Stimulated activated CD4-positive, alpha-beta T cell treated with anti-CD3 and anti-CD28 coated beads, TNF-alpha, amount 100 ng/mL, for 1 hour (primary cell): ENCODE measurements around the gene TBC1D8.
A peak's percentile ranks its signal among the peaks of the same experiment; 100 is the strongest.
"Not testable (repeated sequence)": the region's sequence is repeated elsewhere in the genome, so short reads cannot be mapped to it uniquely, and the experiment has no call there.

Source experiments
- DNase-seq, 3 donors: peaks; one replicate each; pipeline ENCODE4 v3.0.0-alpha.2; 2020; ENCODE audit warnings: low read depth in 3 of 3, low spot score in 1 of 3

TBC1D8 gene

DNA sequence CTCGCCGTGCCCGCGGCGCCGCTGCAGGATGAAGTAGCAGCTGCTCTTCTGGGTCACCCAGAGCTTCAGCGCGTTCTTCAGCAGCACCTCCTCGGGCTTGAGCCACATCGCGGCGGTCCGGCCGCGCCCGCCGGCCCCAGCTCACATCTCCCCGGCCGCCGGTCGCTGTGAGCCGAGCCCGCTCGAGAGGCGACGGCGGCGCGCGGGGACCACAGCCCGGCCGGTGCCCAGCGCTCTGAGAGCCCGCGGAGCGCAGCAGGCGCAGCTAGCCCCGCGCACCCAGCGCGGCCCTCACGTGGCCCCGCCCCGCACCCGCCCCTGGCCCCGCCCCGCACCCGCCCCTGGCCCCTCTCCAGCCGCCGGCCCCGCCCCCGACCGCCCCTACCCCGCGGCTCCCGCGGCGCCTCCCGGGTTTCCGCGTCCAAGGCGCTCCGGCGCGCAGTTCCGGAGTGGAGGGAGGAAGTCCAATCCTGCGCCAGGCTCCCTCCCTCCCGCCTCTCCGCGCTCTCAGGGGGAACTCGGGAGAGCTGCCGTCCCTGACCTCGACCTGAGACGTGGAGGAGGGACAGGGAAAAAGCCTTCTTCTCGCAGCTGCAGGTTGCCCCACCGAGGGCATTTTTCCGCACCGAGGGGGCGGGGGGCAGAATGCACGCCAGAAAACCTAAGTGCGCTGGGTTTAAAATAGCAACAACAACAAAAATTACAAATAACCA is at the start of gene TBC1D8:
Gene TBC1D8, minus strand, starts transcription at position 237 of the 713 bp plus-strand sequence. Its CDS starts 129 bp downstream, at position 108.
- DNase-seq = peak in 2 of 3 donors; percentile 37 to 53

DNA sequence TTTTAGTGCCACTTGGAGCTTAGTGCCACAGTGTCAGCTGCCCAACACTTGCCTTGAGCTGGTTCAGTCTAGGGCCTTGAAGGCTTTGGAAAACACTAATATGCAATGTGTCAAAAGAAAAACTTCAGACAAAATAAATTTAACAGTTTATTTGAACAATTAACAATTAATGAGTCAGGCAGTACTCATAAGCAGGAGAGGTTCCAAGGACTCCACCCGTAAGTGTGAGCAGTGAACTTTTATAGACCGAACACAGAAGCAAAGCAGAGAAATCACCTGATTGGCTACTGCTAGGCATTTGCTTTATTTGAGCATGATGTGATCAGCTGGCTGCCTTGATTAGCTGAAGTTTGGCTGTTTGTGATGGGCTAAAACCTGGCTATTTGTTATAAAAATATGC is 49.5 kb upstream of the TBC1D8 start:
- no peak for DNase-seq

DNA sequence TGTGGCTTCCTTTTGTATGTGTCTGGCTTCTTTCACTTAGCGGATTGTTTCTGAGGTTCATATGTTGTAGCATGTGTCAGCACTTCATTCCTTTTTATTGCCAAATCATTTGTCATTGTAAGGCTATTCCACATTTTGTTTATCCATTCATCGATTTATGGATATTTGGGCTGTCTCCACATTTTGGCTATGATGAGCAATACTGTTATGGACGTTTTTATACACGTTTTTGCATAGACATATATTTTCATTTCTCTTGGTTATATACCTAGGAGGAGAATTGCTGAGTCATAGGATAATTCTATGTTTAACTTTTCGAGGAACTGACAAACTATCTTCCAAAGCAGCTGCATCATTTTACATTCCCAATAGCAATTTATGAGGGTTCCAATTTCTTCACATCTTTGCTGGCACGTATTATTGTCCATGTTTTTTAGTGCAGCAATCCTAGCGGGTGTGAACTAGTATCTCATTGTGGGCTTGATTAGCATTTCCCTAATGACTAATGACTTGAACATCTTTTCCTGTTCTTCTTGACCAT is 48.1 kb upstream of the TBC1D8 start:
- DNase-seq = no peak

DNA sequence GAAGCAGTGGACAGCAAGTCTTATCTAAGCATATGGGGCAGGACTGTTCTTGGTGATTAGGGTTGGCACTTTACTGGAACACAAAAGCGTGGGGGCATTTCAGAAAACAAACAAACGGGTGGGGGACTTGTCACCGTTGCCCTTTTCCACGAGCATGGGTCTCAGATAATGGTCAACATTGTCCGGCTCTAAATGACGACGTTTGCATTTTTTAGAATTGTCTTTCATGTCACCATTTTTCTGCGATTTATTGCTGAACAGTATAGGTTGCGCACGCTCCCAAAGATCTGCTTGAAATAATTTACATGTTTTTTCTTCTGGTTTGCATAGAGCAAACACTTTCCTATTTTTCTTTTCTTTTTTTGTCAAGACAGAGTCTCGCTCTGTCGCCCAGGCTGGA is 46.6 kb upstream of the TBC1D8 start:
- no peak for DNase-seq

DNA sequence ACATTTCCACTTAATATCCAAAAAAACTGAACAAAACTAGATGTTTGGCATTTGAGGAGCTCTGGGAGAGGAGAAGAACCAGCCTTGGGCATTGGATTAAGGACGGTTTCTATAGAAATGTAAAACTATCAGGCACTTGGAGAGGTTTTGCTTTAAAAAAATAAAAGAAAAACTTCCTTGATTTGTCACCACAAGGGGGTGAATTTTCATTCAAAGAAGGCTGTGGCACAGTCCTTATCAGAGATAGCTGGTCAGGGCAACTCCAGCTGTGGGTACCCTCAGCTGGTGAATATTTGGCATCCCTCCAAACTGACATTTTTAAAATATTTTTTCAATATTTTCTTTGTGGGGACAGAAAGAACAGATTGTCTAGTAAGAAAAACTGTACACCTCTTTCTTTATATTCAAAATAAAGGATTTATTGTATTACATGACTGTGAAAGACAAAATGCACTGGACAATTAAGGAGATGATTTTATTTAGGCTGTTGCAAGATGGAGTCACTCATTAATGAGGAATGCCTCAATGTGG is 46.1 kb upstream of the TBC1D8 start:
- no peak for DNase-seq

DNA sequence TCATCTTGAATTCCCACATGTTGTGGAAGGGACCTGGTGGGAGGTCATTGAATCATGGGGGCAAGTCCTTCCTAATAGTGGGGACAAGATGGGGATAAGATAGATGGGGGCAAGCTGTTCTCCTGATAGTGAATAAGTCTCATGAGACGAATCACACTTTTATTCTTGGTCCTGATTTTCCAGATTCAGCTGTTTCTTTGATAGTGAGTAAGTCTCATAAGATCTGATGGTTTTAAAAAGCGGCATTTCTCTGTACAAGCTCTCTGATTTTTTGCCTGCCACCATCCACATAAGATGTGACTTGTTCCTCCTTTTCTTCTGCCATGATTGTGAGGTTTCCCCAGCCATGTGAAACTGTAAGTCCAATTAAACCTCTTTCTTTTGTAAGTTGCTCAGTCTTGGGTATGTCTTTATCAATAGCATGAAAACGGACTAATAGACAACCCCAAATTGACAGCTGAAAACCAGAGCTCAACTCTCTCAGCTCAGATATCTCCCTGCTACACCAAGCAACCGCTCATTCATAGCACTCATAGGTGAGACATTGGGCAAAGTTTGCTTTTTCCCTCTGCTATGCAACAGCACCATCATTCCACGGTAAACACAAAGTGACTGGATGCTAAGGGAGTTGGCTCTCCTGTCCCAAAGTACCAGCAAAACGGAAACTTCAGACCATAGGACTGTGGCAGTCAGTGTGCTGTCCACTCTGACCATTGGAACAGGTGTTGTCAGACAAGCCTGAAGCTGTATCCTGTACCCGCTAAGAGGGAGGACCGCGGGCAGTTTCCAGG is 44.9 kb upstream of the TBC1D8 start:
- no peak for DNase-seq

DNA sequence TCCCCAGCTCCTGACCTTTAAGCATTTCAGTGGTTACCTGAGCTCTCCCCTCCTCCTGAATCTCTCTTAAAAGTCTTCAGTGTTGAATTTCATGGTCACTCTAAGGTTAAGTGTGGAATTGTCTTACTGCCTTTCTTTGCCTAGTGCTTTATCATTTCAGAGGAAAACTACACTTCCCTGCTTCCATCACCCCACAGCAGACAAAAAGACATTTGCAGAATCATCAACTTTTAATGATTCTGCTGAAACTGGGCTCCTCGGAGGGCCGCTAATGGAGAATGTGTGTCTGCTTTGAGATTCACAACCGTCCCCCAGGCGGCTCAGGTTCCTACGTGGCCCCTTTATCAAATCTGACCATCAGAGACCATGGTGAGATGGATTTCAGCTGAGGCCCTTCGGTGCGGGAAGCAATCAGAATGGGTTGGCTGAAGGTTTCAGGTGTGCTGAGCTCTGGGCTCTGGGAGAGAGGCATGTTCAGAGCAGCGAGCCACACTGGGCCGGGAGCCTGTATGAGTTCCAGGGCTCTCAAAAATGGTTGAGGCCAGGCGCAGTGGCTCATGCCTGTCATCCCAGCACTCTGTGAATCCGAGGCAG is 41.9 kb upstream of the TBC1D8 start:
- no peak for DNase-seq

DNA sequence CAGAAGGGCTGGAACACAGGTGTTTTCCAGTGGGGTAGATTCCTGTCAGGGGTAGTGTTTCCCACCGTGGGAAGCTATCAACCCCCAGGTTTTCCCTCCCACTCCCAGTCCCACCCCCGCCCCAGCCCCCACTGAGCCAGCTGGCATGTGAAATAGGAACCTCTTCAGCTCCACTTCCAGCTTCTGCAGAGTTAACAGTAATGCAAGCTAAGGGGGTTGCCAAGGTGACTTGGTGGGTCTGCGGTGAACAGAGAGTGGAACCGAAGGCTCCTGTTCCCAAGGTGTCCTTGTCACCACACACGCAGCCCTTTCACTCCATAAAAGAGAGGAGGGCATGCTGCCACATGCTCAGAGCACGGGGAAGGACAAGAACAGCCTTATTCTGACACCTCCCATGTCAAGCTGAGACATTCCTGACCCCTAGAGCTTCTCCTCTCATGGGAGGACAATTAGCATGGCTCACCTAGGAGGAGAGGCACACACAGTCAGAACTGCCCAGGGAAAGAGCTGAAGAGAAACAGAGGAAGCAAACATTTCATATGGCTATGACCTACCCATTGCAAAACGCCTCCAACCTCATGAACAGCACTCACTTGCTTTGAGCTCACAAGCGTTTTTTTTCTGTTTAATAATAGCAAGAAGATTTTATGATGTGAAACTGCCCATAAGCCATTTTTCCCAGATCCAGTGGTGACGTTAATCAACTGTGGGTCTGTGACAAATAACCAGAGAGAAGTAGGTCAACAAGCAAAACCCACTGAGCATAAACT is 39.8 kb upstream of the TBC1D8 start:
- DNase-seq = no peak

DNA sequence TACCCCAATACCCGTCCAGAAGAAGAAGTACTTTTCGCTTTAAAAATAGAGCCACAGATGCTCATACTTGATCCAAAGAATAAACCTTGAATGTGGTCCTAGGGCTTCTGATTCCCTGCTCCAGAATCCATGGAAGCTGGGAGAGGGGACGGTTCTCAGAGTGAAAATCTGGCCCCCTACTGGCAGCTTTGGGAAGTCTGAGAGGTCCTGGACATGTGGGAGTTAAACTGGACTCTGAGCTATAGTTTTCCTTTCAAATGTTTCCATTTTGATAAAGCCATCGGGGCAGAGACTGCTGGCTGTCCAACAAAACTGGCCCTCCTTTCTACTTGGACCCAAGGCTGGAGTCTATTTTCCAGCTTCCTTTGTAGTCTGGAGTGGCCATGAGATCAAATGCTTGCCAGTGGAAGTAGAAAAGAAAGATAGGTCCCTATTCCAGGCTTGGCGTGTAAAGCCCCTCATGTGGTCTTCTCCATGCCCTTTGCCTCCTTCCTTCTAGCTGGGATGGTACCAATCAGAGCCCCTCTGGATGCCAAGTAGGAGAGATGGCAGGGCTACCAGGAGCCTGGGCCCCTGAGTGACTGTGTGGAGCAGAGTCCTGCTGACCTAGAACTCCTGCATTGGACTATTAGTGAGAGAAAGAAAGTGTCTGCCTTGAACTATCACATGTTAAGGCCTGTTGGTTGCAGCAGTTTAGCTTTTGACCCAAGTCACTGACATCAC is 37.7 kb upstream of the TBC1D8 start:
- no peak for DNase-seq

DNA sequence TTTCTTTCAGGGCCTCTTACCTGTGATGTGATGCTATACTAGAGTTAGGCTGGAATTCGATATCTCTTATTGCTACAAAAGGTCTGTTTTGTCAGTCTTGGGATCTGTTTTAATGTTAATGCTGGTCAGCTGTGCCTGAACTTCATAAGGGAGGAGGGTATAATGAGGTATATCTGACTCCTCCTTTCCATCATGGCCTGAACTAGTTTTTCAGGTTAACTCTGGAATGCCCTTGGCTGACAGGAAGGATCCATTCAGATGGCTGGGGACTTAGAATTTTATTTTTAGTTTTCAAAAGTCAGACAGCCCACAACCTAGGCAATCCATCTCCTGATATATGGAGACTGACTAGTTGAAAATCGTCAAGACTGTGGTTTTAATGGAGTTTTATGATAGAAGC is 35.9 kb upstream of the TBC1D8 start:
- DNase-seq = no peak

DNA sequence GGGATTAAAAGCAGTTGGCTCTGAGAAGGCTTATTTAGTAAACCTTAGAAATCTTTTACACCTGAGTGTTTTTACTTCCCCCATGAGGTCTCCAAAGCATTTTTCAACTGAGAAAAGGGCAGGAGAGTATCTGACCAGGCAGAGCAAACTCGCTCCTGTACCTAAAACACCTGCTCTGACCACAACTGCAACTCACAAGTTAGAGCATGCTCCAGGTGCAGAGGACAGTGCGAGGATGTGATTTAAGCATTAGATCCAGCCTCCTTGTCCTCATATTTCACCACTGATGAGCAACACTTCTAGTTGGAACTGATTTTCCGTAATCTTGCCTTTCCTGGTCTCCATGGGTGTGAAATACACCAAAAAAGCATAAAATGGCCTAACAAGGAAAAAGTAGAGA is 34.5 kb upstream of the TBC1D8 start:
- no peak for DNase-seq

DNA sequence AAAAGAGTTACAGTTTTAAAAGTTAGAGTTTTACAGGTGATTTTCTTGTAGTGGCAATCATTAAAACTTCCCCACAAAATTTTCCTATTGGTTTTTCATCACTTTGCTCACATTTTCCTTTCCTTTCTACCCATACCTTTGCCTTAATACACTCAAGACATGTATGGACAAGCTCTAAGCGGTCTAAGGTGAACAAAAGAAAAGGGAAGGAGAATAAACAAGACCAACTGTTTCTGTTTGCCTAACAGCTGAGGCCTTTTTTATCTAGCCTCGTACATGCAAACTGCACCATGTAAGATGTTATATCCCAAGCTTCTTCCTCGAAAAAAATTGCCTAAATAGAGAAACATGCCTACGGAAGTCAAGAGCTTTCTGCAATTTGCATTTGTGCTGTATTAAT is 33.9 kb upstream of the TBC1D8 start:
- no peak for DNase-seq

DNA sequence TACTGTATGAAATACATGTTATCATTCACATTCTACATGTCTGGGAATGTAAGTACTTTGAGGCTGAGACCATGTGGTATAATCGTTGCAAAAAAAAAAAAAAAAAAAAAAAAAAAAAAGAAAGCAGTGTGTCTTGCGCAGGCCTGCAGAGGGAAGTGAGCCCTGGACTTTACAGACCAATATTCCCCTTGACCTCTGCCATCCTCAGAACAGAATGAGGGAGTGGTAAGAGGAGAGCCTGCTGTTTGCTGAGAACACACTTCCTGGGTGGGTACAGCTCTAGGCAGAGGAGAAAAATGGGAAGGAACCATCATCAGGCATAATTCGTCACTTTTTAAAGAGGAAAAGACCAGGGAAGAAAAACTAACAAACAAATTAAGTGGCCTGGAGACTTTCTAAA is 28.8 kb upstream of the TBC1D8 start:
- no peak for DNase-seq

DNA sequence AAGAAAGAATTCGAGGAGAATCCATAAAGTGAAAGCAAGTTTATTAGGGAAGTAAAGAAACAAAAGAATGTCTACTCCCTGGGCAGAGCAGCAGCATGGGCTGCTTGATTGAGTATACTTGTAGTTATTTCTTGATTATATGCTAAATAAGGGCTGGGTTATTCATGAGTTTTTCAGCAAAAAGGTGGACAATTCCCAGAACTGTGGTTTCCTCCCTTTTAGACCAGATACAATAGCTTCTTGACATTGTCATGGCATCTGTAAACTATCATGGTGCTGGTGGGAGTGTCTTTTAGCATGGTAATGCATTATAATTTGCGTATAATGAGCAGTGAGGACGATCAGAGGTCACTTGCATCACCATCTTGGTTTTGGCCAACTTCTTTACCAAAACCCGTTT is 25.6 kb upstream of the TBC1D8 start:
- no peak for DNase-seq

DNA sequence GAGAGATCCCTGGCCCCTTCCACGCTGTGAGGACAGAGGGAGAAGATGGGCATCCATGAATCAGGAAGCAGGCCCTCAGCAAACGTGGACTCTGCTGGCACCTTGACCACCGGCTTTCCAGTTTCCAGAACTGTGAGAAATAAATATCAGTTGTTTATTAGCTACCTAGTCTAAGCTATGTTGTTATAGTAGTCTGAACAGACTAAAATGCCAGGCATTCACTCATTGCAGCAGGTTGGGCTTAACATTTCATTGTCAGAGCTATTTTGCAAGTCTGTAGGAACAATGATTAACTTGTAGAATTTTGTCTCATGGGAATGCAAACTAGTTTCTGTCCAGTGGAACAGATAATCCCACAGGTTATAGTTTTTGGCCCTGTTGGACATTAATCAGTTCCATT is 24.8 kb upstream of the TBC1D8 start:
- DNase-seq = no peak

DNA sequence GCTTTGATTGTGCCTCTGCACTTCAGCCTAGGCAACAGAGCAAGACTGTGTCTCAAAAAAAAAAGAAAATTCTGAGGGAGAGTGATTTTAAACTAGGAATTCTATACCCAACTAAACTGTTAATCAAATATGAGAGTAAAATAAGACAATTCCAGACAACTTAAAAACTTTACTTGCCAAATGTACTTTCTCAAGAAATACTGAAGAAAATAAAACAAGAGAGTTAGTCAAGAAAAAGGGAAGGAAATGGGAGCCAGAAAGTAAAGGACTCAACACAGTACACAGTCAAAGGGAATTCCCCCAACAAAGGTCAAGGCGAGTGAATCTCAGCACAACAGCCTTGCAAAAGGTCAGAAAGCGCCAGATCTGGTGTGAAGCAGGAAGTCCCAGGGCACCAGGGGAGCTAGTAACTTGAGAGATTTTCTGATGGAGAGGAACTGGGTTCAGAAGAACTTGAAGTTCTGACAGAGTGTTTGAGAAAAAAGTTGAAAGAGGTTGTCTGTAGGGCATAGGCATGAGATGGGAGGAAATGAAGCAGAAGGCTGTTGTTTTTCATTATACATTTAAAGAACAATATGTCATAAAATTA is 22.6 kb upstream of the TBC1D8 start:
- DNase-seq = no peak

DNA sequence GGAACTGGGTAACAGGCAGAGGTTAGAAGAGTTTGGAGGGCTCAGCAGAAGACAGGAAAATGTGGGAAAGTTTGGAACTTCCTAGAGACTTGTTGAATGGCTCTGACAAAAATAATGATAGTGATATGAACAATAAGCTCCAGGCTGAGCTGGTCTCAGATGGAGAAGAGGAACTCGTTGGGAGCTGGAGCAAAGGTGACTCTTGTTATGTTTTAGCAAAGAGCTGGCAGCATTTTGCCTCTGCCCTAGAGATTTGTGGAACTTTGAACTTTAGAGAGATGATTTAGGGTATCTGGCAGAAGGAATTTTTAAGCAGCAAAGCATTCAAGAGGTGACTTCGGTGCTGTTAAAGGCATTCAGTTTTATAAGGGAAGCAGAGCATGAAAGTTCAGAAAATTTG is 18.6 kb upstream of the TBC1D8 start:
- not testable (repeated sequence) for DNase-seq

DNA sequence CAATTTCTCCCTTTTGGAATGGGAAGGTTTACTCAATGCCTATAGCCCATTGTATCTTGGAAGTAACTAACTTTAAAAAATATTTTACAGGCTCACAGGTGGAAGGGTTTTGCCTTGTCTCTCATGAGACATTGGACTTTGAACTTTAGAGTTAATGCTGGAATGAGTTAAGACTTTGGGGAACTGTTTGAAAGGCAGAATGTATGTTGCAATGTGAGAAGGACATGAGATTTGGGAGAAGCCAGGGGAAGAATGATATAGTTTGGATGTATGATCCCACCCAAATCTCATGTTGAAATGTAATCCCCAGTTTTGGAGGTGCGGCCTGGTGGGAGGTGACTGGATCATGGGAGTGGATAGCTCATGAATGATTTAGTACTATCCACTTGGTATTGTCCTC is 17.5 kb upstream of the TBC1D8 start:
- DNase-seq = no peak

DNA sequence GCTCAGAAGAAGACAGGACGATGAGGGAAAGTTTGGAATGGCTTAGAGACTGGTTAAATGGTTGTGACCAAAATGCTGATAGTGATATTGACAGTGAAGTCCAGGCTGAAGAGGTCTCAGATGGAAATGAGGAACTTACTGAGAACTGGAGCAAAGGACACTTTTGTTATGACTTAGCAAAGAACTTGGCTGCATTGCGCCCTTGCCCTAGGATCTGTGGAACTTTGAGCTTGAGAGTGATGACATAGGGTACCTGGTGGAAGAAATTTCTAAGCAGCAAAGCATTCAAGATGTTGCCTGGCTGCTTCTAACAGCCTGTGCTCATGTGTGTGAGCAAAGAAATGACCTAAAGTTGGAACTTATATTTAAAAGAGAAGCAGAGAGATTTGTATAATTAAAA is 16.4 kb upstream of the TBC1D8 start:
- not testable (repeated sequence) for DNase-seq

DNA sequence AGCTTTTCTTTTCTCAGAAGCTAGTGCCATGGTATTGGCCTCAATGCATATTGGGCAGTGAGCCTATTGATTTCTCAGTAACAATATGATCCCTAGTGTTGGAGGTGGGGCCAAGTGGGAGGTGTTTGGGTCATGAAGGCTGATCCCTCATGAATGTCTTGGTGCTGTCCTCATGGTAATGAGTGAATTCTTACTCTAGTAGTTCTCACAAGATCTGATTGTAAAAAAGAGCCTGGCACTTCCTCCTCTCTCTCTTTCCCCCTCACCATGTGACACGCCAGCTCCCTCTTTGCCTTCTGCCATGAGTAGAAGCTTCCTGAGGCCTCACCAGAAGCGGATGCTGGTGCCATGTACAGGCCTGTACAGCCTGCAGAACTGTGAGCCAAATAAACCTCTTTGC is 12.8 kb upstream of the TBC1D8 start:
- no peak for DNase-seq
